Iris pigment epithelial cell (primary cell): Measurements from ENCODE around the gene SNAPC2.

Experiments
- DNase-seq: peaks from one replicate; pipeline ENCODE4 v3.0.0-alpha.2; 2011; ENCODE audit warnings: low read depth

SNAPC2 gene

GRCh38 chr19:7888145-7888825, 31.9 kb upstream of the SNAPC2 start, which contains the start of gene LRRC8E:
LRRC8E (plus strand) TSS chr19:7888510; CDS start chr19:7895604, 7,094 bp downstream.
- DNase-seq = peak; percentile 72

DNA sequence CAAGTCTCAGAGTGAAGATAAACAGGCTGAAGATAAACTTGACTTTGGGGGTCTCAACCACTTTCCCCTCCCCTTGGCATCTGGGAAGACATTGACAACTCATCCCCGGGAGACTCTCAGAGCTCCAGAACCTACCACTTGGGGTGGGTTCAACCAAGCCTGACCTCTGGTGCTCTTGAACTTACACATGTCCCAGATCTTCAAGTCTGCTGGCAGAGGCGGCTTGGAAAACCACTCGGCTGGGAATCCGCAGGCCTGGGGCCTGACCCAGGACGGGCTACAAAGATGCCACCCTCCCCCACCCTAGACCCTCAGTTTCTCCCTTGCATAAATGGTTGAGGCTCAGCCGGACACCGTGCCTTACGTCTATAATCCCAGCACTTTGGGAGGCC, 31.3 kb upstream of the SNAPC2 start:
- DNase-seq = no peak

DNA sequence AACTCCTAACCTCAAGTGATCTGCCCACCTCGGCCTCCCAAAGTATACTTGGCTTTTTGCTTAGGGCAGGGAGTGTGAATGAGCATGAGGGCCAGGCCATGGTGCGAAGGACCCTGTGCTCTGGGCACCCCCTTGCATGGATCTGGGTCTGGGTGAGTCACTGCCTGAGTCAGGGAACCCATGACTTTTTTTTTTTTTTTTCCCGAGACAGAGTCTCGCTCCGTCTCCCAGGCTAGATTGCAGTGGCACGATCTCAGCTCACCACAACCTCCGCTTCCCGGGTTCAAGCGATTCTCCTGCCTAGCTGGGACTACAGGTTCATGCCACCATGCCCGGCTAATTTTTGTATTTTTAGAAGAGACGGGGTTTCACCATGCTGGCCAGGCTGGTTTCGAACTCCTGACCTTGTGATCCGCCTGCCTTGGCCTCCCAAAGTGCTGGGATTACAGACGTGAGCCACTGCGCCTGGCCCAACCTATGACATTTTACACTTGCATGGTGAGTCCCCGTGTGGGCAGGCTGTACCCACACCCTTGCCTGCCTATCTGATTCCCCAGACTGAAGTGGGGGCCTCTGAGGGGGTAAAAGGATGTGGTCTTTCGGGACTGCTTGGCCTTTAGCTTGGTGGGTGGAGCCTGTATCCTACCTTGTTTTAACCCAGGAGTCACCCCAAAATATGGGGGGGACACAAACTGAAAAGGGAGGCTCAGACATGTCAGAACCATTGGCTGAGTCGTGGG, 26.6 kb upstream of the SNAPC2 start:
- peak; percentile 75 for DNase-seq

GRCh38 chr19:7894612-7895309, 25.4 kb upstream of the SNAPC2 start:
- DNase-seq = no peak

- DNase-seq = no peak
Observed at GRCh38 chr19:7895565-7895964, 24.6 kb upstream of the SNAPC2 start.

DNA sequence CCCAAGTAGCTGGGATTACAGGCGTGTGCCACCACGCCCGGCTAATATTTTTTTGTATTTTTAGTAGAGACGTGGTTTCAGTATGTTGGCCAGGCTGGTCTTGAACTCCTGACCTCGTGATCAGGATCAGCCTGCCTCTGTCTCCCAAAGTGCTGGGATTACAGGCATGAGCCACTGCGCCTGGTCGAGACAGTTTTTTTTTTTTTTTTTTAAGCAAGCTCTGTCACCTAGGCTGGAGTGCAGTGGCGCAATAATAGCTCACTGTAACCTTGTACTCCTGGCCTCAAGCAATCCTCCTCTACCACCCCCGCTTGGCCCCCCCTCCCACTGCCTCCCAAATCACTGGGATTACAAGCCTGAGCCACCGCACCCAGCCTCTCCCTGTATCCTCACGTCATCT, 22.8 kb upstream of the SNAPC2 start:
- DNase-seq = no peak

DNA sequence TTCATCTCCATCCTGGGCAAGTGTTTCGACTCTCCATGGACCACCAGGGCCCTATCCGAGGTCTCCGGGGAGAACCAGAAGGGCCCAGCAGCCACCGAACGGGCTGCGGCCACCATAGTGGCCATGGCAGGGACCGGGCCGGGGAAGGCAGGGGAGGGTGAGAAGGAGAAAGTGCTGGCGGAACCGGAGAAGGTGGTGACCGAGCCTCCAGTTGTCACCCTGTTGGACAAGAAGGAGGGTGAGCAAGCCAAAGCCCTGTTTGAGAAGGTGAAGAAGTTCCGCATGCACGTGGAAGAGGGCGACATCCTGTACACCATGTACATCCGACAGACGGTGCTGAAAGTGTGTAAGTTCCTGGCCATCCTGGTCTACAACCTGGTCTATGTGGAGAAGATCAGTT, 21.2 kb upstream of the SNAPC2 start:
- DNase-seq = no peak

- no peak for DNase-seq
Observed at GRCh38 chr19:7899751-7900378, 20.3 kb upstream of the SNAPC2 start.

DNA sequence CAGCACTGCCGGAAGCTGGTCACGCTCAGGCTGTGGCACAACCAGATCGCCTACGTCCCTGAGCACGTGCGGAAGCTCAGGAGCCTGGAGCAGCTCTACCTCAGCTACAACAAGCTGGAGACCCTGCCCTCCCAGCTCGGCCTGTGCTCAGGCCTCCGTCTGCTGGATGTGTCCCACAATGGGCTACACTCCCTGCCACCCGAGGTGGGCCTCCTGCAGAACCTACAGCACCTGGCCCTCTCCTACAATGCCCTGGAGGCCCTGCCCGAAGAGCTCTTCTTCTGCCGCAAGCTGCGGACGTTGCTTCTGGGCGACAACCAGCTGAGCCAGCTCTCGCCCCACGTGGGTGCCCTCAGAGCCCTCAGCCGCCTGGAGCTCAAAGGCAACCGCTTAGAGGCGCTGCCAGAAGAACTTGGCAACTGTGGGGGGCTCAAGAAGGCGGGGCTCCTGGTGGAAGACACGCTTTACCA, 19.7 kb upstream of the SNAPC2 start:
- DNase-seq = no peak

DNA sequence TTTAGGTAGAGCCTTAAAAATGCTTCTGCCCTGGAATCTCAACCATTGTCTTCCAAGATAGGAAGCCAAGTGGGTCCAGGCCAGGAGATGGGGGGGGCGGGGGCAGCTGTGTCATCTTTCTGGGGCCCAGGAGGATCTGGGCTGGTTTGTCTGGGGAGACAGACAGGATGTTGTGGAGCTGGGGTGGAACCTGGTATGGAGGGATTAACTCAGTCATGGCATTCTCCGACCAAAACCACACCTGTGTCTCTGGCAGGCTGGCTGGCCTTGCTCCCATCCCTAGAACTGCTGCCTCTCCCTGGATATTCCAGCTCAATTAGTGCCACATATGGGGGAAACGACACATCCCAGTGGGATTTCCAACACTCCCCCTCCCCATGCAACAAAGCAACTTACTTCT, 19.2 kb upstream of the SNAPC2 start:
- no peak for DNase-seq

DNA sequence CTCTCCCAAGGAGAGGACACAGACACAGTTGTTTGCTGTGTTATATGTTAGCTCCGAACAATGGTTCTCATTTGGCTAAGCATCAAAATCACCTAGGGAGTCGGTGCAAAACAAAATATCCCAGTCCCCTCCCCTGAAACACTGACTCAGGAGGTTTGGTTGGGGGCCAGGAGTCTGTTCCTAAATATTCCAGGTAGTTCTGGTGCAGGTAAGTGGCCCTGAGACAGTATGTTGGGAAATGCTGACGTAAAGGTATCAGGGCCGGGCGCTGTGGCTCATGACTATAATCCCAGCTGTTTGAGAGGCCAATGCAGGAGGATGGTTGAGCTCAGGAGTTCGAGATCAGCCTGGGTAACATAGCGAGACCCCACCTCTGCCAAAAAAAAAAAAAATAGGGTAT, 18.8 kb upstream of the SNAPC2 start:
- no peak for DNase-seq

GRCh38 chr19:7902796-7903243, 17.3 kb upstream of the SNAPC2 start:
- no peak for DNase-seq

- DNase-seq = peak; percentile 97
Observed at GRCh38 chr19:7903244-7904073, 16.7 kb upstream of the SNAPC2 start, which contains the start of gene MAP2K7. MAP2K7 (plus strand) TSS chr19:7903877; CDS start chr19:7903945, 68 bp downstream.

DNA sequence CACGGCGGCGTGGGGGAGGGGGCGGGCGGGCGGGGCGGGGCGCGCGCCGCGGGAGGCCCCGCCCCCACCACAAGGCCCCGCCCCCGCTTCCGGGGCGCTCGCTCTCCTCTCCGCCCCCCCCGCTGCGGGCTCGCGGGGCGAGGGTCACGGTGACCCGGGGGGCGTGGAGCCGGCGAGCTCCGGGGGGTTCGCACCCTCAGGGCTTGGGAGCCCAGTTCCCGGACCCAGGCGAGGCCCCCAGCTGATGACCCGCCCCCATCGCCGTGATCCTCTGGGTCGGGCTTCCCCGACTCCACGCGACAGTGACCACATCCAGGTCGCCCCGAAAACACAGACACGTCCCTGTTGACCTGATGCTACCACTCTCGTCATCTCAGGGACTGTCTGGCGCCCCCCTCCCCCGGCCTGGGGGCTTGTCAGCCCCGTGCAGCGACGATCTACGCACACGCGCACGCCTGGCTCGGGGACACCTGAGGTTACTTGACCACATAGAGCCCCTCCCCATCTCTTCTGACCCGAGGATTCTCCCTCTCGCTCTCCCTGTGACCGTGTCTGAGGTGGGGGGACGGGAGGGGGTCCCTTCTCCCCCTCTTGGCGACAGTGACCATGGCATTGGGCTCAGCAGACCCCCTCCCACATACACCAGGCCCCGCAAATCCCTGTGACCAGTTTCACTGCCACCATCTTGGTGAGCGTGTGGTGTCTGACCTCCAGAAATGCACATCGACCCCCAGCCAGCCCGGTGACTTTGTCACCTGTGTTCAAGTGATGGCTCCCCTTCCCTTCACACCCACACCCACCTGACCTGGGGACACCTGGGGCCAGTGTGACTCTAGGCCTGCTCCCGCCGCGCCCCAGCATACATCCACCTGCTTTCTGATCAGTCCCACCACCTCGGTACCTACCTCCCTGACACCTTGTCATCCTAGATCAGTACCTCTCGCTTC, 15.8 kb upstream of the SNAPC2 start:
- DNase-seq = no peak

- no peak for DNase-seq
Observed at GRCh38 chr19:7905268-7905667, 14.9 kb upstream of the SNAPC2 start.

- no peak for DNase-seq
Observed at GRCh38 chr19:7905859-7906258, 14.3 kb upstream of the SNAPC2 start.

DNA sequence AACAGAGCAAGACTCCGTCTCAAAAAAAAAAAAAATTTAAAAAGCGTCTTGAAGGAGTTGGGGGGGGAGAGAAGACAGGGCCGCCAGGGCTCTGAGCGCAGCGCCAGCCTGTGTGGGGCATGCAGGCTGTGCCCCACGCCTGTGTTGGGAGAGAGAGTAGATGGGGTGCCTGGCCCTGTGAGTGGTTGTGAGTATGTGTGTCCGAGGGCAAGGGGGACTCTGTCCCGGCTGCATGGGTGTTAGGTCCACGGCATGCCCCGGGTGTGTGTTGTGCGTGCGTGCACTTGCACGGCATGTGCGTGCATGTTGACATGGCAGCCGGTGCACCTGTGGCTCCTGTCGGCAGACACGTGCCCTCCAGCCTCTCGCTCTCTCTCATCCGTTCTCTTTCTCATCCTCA, 13.0 kb upstream of the SNAPC2 start:
- DNase-seq = no peak

DNA sequence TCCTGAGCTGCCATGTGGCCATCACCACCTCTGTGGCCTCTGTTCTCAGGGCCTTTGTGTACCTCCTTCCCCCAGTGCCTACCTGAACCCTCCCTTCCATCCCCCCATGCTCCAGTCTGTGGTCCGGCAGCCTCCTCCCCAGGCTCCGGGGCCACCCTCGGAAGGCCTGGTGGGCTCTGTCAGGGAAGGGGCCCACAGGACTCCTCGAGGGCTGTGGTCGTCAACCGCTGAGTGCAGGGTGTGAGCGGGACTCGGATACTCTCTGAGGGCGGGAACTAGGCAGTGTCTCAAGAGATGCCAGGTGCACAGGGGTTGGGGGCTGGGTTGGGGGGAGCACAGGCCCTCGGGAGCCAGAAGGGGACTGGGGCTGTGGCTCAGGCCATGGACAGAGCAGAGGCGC, 12.6 kb upstream of the SNAPC2 start:
- no peak for DNase-seq

- no peak for DNase-seq
Observed at GRCh38 chr19:7908078-7908699, 11.9 kb upstream of the SNAPC2 start.
